GM23338 (cell line): Measurements from ENCODE around the gene TAS2R8. TPM values are rescaled to one million over a fixed set of nuclear protein-coding genes. Genes with fewer than 3 reads are reported as not detected.

Source experiments
- ATAC-seq: fragments of 200-7000 bp; cut with Tn5 transposase; 3 replicates; pipeline ENCODE4 v1.9.1; 2020
- DNase-seq: peaks from one replicate; pipeline ENCODE4 v3.0.0-alpha.2; 2015; ENCODE audit warnings: low spot score
- H2AFZ ChIP-seq: fragments of 200-600 bp; sonication (generic); 2 replicates; pipeline ENCODE4 v1.8.0; 2016; ENCODE audit warnings: antibody characterized with exemption, mild to moderate bottlenecking, moderate library complexity
- H3F3A ChIP-seq: fragments of 200-600 bp; sonication (generic); replicated peaks from 2 replicates; pipeline ENCODE4 v1.8.0; 2017; ENCODE audit warnings: antibody characterized with exemption, mixed run types, low read depth
- H3K27ac ChIP-seq: fragments of 200-600 bp; sonication (generic); 2 replicates; pipeline ENCODE4 v1.6.1; 2016; ENCODE audit warnings: low read depth
- H3K27me3 ChIP-seq: fragments of 200-600 bp; sonication (generic); 2 replicates; pipeline ENCODE4 v1.8.0; 2016; ENCODE audit warnings: mild to moderate bottlenecking, mixed run types, moderate library complexity; ENCODE audit not compliant: insufficient read depth
- H3K36me3 ChIP-seq: fragments of 200-600 bp; sonication (generic); 2 replicates; pipeline ENCODE4 v1.8.0; 2016; ENCODE audit warnings: mild to moderate bottlenecking; ENCODE audit not compliant: insufficient read depth
- H3K4me1 ChIP-seq: fragments of 200-600 bp; sonication (generic); 2 replicates; pipeline ENCODE4 v1.8.0; 2016; ENCODE audit warnings: mild to moderate bottlenecking, moderate library complexity; ENCODE audit not compliant: insufficient read depth
- H3K4me2 ChIP-seq: fragments of 200-600 bp; sonication (generic); 2 replicates; pipeline ENCODE4 v1.7.1; 2017; ENCODE audit warnings: mixed run types
- H3K4me3 ChIP-seq: fragments of 200-600 bp; sonication (generic); 2 replicates; pipeline ENCODE4 v1.6.1; 2016; ENCODE audit warnings: mixed run types
- H3K79me2 ChIP-seq: fragments of 200-600 bp; sonication (generic); replicated peaks from 2 replicates; pipeline ENCODE4 v1.8.0; 2017; ENCODE audit warnings: mild to moderate bottlenecking; ENCODE audit not compliant: insufficient read depth
- H3K9me2 ChIP-seq: fragments of 200-600 bp; sonication (generic); 2 replicates; pipeline ENCODE4 v1.8.0; 2017; ENCODE audit not compliant: insufficient read depth
- H4K20me1 ChIP-seq: fragments of 200-600 bp; sonication (generic); replicated peaks from 2 replicates; pipeline ENCODE4 v1.8.0; 2017; ENCODE audit warnings: mild to moderate bottlenecking; ENCODE audit not compliant: insufficient read depth
- H3K27ac Mint-ChIP-seq: 2 replicates; pipeline ENCODE4 v1.8.0; 2020; ENCODE audit warnings: inconsistent platforms, mild to moderate bottlenecking, moderate library complexity, mixed read lengths
- H3K27me3 Mint-ChIP-seq: 3 replicates; pipeline ENCODE4 v1.8.0; 2022; ENCODE audit warnings: low read depth, mild to moderate bottlenecking, moderate library complexity, mixed read lengths, inconsistent platforms; ENCODE audit not compliant: insufficient read depth, poor library complexity
- H3K36me3 Mint-ChIP-seq: 3 replicates; pipeline ENCODE4 v1.8.0; 2021; ENCODE audit warnings: low read depth, mild to moderate bottlenecking, inconsistent platforms, moderate library complexity, mixed read lengths
- H3K4me1 Mint-ChIP-seq: 3 replicates; pipeline ENCODE4 v1.8.0; 2020; ENCODE audit warnings: mild to moderate bottlenecking, inconsistent platforms, mixed read lengths
- H3K4me3 Mint-ChIP-seq: 3 replicates; pipeline ENCODE4 v1.8.0; 2021; ENCODE audit warnings: moderate library complexity, mild to moderate bottlenecking, inconsistent platforms, mixed read lengths
- H3K9me3 Mint-ChIP-seq: 3 replicates; pipeline ENCODE4 v1.8.0; 2020; ENCODE audit warnings: moderate library complexity, mild to moderate bottlenecking, inconsistent platforms, mixed read lengths
- CREB1 ChIP-seq: fragments of 250-450 bp; sonication (Bioruptor Pico); IDR thresholded peaks from 2 replicates; pipeline ENCODE4 v1.5.0; 2020; ENCODE audit warnings: low read depth, mild to moderate bottlenecking, moderate library complexity
- CTCF ChIP-seq, 2 experiments: fragments of 200-600 bp in 1 of 2; sonication (generic) in 1 of 2; conservative IDR thresholded peaks; 2 replicates each; pipeline versions ENCODE4 v1.5.1 to v1.6.1; 2016 to 2017; ENCODE audit warnings: antibody characterized with exemption in 2 of 2, low read depth in 2 of 2, mild to moderate bottlenecking in 2 of 2, moderate library complexity in 1 of 2
- NANOG ChIP-seq: IDR thresholded peaks from 2 replicates; pipeline ENCODE4 v1.6.1; 2016; ENCODE audit warnings: antibody characterized with exemption, borderline replicate concordance
- POLR2AphosphoS5 ChIP-seq: IDR thresholded peaks from 2 replicates; pipeline ENCODE4 v1.6.1; 2016; ENCODE audit warnings: antibody characterized with exemption, low read depth
- STAT1 ChIP-seq: IDR thresholded peaks from one replicate; pipeline ENCODE4 v1.6.1; 2016; ENCODE audit warnings: antibody characterized with exemption; ENCODE audit not compliant: unreplicated experiment
- ZNF114 ChIP-seq: fragments of 250-450 bp; sonication (Bioruptor Pico); IDR thresholded peaks from 2 replicates; pipeline ENCODE4 v1.5.0; 2020; ENCODE audit warnings: mild to moderate bottlenecking, moderate library complexity
- polyA plus RNA-seq: library from polyadenylated mRNA; unstranded; fragments of >200 nt; fragmentation: Nextera tagmentation; extraction: Ambion mirVana; gene quantifications from 2 replicates; pipeline ENCODE4 v1.2.1, GENCODE V29; 2016
- total RNA-seq: library from RNA; depleted of rRNA; stranded (reverse); fragments of >200 nt; shearing (Covaris generic); gene quantifications from 2 replicates; pipeline ENCODE4 v1.2.3, GENCODE V29; 2014
- TF ChIP-seq, protein P1 (sequence below): fragments of 250-450 bp; sonication (Bioruptor Pico); IDR thresholded peaks from 2 replicates; pipeline ENCODE4 v1.5.0; 2020; ENCODE audit warnings: mild to moderate bottlenecking, moderate library complexity
- TF ChIP-seq, protein P2 (sequence below): IDR thresholded peaks from one replicate; pipeline ENCODE4 v1.6.1; 2018; ENCODE audit warnings: antibody characterized with exemption; ENCODE audit not compliant: unreplicated experiment

TAS2R8 gene
- total and polyA plus RNA-seq, 2 experiments from 2014 or later, result not detected

DNA sequence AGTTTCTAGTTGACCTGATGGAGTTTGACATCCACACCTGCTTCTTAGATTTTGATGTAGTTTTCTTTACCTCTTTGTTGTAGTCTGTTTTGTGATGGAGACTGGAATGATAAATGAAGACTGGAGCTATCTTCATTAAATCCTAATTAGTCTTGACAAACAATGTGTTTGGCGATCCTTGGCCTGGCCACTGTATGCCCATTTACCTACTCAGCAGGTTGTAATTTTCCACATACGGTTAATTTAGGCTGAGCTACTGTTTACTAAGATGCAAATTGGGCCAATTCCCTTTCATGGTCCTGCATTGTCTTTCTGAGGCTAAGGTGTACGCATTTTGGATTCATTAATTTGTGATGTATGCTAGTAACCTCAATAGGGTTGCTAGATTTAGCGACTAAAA, 4.5 kb downstream of the TAS2R8 start, which contains the start of gene TAS2R7 (continued):
- TF ChIP-seq CTCF (conservative IDR thresholded peaks at IDR 0.05; ENCODE audit: low read depth in 2 of 2) (no peak), STAT1 (no peak), CREB1 (CRISPR knock-in tag) (no peak)
- TF ChIP-seq, protein P1, sequence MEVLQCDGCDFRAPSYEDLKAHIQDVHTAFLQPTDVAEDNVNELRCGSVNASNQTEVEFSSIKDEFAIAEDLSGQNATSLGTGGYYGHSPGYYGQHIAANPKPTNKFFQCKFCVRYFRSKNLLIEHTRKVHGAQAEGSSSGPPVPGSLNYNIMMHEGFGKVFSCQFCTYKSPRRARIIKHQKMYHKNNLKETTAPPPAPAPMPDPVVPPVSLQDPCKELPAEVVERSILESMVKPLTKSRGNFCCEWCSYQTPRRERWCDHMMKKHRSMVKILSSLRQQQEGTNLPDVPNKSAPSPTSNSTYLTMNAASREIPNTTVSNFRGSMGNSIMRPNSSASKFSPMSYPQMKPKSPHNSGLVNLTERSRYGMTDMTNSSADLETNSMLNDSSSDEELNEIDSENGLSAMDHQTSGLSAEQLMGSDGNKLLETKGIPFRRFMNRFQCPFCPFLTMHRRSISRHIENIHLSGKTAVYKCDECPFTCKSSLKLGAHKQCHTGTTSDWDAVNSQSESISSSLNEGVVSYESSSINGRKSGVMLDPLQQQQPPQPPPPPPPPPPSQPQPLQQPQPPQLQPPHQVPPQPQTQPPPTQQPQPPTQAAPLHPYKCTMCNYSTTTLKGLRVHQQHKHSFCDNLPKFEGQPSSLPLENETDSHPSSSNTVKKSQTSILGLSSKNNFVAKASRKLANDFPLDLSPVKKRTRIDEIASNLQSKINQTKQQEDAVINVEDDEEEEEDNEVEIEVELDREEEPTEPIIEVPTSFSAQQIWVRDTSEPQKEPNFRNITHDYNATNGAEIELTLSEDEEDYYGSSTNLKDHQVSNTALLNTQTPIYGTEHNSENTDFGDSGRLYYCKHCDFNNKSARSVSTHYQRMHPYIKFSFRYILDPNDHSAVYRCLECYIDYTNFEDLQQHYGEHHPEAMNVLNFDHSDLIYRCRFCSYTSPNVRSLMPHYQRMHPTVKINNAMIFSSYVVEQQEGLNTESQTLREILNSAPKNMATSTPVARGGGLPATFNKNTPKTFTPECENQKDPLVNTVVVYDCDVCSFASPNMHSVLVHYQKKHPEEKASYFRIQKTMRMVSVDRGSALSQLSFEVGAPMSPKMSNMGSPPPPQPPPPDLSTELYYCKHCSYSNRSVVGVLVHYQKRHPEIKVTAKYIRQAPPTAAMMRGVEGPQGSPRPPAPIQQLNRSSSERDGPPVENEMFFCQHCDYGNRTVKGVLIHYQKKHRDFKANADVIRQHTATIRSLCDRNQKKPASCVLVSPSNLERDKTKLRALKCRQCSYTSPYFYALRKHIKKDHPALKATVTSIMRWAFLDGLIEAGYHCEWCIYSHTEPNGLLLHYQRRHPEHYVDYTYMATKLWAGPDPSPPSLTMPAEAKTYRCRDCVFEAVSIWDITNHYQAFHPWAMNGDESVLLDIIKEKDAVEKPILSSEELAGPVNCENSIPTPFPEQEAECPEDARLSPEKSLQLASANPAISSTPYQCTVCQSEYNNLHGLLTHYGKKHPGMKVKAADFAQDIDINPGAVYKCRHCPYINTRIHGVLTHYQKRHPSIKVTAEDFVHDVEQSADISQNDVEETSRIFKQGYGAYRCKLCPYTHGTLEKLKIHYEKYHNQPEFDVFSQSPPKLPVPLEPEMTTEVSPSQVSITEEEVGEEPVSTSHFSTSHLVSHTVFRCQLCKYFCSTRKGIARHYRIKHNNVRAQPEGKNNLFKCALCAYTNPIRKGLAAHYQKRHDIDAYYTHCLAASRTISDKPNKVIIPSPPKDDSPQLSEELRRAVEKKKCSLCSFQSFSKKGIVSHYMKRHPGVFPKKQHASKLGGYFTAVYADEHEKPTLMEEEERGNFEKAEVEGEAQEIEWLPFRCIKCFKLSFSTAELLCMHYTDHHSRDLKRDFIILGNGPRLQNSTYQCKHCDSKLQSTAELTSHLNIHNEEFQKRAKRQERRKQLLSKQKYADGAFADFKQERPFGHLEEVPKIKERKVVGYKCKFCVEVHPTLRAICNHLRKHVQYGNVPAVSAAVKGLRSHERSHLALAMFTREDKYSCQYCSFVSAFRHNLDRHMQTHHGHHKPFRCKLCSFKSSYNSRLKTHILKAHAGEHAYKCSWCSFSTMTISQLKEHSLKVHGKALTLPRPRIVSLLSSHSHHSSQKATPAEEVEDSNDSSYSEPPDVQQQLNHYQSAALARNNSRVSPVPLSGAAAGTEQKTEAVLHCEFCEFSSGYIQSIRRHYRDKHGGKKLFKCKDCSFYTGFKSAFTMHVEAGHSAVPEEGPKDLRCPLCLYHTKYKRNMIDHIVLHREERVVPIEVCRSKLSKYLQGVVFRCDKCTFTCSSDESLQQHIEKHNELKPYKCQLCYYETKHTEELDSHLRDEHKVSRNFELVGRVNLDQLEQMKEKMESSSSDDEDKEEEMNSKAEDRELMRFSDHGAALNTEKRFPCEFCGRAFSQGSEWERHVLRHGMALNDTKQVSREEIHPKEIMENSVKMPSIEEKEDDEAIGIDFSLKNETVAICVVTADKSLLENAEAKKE (CRISPR knock-in tag), result no peak

DNA sequence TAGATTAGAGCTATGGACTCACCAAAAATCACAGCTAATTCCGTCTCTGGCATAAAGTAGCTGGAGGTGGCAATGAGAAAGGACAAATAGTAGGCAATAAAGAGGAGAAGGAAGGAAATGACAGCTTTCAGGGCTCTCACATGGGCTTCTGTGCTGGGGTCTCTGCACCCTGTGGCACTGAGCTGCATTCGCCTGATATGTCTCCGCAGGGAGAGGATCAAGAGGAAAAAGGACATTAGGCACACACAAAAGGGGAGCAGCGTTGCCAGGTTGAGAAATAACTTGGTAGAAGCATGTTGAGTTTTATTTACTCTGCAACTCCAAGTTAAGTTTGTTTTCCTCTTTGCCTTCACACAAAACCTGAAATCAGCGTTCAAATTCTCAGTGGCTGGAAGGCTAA, 5.3 kb downstream of the TAS2R8 start:
- no peak for TF ChIP-seq NANOG
- TF ChIP-seq ZNF114, result no peak
- no peak for TF ChIP-seq POLR2AphosphoS5
- TF ChIP-seq, protein P2, sequence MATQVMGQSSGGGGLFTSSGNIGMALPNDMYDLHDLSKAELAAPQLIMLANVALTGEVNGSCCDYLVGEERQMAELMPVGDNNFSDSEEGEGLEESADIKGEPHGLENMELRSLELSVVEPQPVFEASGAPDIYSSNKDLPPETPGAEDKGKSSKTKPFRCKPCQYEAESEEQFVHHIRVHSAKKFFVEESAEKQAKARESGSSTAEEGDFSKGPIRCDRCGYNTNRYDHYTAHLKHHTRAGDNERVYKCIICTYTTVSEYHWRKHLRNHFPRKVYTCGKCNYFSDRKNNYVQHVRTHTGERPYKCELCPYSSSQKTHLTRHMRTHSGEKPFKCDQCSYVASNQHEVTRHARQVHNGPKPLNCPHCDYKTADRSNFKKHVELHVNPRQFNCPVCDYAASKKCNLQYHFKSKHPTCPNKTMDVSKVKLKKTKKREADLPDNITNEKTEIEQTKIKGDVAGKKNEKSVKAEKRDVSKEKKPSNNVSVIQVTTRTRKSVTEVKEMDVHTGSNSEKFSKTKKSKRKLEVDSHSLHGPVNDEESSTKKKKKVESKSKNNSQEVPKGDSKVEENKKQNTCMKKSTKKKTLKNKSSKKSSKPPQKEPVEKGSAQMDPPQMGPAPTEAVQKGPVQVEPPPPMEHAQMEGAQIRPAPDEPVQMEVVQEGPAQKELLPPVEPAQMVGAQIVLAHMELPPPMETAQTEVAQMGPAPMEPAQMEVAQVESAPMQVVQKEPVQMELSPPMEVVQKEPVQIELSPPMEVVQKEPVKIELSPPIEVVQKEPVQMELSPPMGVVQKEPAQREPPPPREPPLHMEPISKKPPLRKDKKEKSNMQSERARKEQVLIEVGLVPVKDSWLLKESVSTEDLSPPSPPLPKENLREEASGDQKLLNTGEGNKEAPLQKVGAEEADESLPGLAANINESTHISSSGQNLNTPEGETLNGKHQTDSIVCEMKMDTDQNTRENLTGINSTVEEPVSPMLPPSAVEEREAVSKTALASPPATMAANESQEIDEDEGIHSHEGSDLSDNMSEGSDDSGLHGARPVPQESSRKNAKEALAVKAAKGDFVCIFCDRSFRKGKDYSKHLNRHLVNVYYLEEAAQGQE, result no peak
- no peaks in the 10 kb centered on the region for H3K79me2 ChIP-seq
- H4K20me1 ChIP-seq, result no peaks in the 10 kb centered on the region
- peak overlapping the region; percentile 1; the same call in 1 of the 3 replicates for H3K4me3 Mint-ChIP-seq
- H3K27ac Mint-ChIP-seq, result peak overlapping the region; percentile 3; the same call in 1 of the 2 replicates
- H3K27me3 ChIP-seq, result no peaks in the 10 kb centered on the region
- no peaks in the 10 kb centered on the region for H3F3A ChIP-seq
- H3K4me3 ChIP-seq, result no peak overlapping the region
- H3K36me3 Mint-ChIP-seq, result no peaks in the 10 kb centered on the region
- ATAC-seq (peak; percentile 73), DNase-seq (no peak)
- H3K9me2 ChIP-seq, result 0 out of 2 replicates have a peak, but pooled peaks cover 8% of the 10 kb centered on the region
- no peak overlapping the region for H2AFZ ChIP-seq
- no peaks in the 10 kb centered on the region for H3K36me3 ChIP-seq
- H3K4me1 Mint-ChIP-seq, result peaks cover 21% of the 10 kb centered on the region
- H3K27ac ChIP-seq, result no peak overlapping the region
- peaks cover under 1% of the 10 kb centered on the region for H3K27me3 Mint-ChIP-seq
- H3K9me3 Mint-ChIP-seq, result no peaks in the 10 kb centered on the region
- H3K4me2 ChIP-seq, result peak overlapping the region; percentile 26
- peaks cover 22% of the 10 kb centered on the region for H3K4me1 ChIP-seq
